Measurements from ENCODE around the gene KCNMB2.
A peak's percentile ranks its signal among the peaks of the same experiment; 100 is the strongest.
"Not testable (repeated sequence)": the region's sequence is repeated elsewhere in the genome, so short reads cannot be mapped to it uniquely, and the experiment has no call there.

The KCNMB2 gene

DNA sequence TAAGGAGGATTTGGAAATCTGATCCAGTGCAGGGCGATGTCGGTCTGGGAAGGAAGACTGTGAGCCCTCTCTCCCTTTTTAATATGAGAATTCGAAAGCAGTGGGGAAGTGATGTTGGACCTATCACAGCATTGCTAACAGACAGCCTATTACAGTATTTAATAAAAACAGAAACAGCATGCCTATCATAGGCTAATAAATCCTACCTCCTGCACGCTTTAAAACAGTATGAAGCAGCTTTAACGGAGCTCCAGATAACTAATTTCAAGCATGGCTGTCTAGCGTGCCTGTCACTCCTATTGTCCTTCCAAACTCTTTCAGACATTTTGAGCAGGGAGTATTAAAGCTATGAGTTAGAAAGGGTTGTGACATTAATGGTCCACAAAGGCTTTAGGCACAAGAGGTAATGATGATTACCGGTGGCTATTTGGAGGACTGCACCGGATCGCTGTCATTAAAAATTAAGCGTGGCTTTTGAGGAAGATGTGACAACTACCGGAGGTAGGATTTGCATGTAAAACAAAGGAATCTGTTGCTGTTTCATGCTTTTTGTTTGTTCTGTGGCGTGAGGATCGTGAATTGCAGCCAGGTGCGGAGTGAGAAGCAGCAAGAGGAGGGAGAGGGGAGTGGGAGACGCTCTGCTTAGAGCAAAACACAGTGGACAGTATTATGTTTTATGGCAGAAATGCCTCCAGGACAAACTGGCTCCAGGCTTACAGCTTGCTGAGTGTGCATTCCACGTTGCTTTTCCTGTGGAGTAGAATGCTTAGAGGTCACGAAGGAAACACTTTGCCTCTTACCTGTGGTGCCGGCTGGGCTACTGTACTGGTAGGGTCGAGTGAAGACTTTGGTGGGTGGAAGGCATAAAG lies at the start of gene KCNMB2:
TSS of gene KCNMB2 (plus strand) at position 226 of the 869 bp plus-strand sequence.
- no peak for DNase-seq

DNA sequence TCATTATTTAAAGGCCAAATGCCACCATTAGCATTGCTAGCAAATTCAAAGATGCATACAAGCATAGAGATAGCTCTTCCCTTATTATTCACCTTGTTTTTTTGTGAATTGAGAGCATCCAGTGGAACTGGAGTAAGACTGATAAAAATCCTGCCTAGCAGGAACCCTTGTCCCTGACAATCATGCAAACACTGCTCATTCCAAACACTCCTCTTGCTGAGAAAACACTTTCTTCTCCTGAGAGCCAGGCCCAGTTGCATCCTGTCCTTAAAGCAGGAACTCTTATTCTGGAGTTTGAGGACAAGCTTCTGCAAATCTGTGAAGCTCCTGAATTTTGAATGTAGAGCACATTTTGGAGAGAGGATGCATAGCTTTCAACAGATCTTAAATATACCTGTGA lies 49.3 kb upstream of the KCNMB2 start:
- DNase-seq = no peak

DNA sequence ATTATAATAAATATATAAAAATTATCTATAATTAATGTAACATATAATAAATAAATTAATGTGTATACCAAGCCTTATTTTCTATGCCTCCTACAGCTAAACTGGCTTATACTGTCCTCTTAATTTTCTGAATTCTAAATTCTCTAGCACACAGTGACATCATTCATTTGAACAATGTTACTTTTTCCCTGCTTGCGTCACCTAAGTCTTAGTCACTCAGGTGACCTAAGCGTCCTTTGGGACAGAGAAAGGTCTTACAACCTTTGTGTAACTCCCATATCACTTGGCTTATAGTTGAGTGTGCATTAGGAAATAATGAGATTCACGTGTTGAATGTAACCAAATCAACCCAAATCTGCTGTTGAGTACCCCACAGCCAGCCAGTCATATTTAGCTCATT lies 48.5 kb upstream of the KCNMB2 start:
- DNase-seq = no peak

DNA sequence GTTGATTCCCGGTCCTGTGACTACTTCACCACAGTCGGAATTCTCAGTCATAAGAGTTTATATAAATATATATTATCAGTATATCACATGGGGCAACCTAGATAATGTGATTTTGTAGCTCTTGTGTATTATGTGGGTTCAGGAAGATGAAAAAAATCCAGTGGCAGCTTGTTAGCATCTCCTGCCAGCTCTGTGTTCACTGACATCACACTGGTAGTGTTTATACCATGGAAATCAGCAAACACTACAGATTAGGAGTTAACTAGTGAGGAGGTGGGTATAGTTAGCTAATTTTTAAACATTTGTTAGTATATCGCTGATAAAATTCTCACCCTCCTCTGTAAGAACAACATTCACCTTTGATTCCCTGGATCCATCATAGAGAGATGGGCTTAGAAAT lies 44.5 kb upstream of the KCNMB2 start:
- DNase-seq = no peak

DNA sequence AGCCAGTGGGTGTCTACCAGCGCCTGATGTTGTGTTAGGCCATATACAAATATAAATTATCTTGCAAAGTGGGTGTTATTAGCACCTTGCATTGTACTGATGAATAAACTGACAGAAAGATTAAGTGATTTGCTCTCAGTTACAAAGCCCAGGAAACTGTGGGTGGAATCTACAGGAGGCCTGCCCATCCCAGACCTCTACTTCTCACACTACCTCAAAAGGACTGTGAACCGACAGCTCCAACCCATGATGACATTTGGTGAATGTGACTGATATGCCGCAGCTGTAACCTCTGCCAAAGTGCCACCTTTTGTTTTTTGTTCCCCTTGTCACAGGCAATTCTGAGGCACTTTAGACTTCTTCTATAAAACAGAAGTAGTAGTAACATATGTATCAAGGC lies 43.7 kb upstream of the KCNMB2 start:
- no peak for DNase-seq

DNA sequence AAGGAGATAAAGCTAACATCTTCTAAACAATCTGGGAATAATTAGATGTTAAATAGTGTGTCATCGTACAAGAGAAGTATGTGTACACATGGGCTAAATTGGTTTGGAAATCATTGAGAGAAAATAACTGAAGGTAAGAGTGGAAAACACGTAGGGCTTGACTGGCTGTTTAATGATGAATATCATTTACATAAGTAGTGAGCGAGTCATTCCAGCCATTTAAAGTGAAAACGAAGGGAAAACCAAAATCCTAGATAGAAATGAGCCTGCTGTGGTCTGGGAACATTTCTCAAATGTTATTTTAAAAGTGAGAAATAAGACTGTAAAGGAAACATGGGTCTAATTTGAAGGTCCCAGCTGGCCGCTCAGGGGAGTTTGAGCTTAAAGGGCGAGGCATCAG lies 41.9 kb upstream of the KCNMB2 start:
- DNase-seq = no peak

DNA sequence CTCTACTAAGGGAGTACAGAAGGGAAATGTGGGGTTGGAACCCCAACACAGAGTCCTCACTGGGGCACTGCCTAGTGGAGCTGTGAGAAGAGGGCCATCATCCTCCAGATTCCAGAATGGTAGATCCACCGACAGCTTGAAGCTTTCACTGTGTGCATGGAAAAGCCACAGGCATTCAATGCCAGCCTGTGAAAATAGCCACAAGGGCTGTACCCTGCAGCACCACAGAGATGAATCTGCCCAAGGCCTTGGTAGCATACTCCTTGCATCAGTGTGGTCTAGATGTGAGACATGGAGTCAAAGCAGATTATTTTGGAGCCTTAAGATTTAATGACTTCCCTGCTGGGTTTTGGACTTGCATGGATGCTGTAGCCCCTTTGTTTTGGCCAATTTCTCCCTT lies 39.3 kb upstream of the KCNMB2 start:
- DNase-seq = no peak

DNA sequence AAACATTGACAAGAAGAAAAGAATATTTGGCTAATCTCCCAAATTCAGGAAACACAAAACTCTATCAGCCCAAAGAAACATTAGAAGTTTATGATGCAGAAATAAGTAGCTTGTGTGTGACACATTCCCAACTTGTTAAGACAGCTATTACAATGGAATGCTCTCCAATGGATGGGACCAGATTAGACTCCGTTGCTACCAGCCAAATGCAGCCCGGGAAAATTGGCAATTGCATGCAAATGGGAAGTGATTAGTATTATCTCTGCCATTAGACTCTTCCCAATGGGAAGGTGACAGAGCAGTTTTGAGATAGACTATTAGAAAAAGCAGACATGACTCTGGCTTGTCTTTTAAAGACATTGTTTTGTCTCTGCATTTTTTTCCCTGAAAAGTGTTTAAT lies 37.4 kb upstream of the KCNMB2 start:
- no peak for DNase-seq

DNA sequence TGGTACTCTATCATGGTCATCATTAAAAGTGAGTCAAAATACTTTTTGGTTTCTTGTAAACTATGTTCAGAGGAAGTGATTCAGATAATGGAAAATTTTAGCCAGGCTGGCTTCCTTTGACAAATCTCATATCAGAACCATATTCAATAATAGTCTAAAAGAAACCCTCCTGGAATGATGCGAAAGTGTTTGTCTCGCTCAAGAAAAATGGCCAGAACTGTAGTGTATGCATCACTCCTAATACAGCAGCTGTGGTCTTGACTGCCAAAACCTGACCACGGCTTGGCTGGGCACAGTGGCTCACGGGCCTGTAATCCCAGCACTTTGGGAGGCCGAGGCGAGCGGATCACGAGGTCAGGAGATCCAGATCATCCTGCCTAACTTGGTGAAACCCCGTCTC lies 35.6 kb upstream of the KCNMB2 start:
- DNase-seq = no peak

DNA sequence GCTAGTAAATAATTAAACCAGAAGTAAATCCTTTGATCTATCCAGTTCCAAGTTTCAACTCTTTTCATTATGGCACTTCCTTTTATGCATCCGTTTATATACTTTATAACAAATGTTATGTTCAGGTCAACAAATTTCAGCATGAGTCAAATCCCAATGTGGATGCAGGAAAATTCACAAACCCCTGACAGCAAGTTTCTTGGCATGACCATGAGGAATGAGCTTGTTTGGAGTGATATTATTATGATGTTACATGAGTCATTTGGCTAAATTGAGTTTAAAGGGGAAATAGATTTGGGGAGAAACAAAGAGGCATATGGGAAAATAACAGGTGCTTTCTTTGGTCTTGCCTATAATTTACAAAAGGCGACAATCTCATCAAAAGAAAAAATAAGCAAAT lies 32.1 kb upstream of the KCNMB2 start:
- no peak for DNase-seq

DNA sequence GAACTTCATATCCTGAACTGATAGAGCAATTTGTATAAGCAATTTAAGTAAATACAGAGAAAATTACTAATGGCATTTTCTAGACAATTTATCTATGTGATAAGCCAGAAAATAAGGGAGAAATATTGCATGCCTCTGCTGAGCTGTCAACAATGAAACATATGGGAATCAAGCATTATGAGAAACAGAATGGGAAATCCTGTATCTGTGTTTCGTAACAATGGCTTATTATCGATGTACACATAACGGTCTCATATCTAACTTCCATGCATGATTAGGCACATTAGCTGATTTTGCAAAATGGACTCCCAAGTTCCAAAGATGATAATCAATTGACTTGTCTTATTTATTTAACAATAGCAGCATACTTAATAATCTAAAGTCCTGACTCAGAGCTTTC lies 30.4 kb upstream of the KCNMB2 start:
- no peak for DNase-seq

DNA sequence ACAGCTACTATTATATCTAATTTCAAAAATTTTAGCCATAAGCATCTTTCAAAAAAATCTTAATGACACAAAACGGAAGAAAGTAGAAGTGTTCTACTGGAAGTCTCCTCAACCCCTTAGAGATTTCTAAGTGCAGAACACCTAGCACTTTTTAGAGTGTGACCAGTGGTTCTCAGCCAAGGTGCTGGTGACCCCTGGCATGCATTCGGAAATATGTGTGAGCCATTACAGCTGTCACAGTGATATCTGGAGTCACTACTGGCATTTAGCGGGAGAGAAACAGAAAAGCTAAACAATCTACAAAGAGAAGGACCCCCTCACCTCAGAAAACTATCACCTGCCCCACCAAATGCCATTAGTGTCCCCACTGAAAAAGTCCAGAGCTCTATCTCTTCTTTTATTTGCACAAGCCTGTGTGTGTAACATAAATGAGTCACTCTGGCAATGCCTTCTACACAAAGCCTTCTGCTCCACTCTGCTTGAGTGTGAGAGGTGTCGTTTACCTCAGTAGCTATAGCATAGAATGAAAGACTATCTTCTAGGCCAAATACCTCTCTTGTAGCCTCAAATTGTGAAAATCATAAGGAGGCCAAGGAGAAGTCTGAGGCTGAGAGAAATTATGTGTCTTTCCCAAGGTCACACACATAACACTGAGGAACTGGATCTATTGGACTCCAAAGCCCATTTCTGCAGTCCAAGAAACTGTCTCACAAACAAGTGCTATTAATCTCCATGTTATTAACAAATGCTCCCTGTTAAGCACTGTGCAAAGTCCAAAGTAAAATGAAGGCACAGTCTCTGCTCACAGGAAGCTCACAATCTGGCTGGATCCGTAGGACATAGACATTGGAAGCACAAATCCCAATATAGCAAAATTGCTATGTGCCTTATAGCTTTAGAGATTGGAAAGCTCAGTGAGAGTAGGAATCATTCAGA lies 28.5 kb upstream of the KCNMB2 start:
- DNase-seq = no peak

DNA sequence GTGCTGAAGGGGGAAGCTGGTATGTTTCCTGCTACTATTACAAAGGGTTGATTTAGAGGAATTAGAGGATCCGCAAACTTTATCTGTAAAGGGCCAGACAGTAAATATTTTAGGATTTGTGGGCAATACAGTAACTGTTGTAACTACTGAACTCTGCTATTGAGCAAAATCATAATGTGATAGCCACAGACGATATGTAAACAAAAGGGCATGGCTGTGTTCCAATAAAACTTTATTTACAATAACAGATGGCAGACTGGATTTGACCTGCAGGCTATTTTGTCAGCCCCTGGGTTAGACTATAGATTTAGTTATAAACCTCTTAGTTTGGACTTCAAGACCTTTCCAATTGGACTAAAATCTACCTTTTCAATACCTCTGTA lies 27.8 kb upstream of the KCNMB2 start:
- no peak for DNase-seq

DNA sequence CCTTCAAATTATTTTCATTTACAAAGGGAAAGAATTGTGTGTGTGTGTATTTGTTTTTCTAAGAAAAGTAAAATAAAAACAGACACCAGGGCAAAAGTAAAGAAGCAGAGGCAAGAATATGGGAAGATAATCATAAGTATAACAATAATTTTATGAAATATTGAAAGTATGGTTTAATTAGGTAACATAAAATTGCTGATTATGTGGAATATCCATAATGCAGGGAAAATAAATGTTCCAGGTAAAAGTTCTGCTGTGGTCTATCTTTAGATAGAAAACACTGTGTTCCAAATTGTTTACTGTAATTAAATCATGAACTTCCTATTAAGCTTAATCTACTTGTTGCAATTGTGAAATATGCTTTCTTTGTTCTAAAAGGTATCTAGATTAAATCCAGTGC lies 25.7 kb upstream of the KCNMB2 start:
- no peak for DNase-seq

DNA sequence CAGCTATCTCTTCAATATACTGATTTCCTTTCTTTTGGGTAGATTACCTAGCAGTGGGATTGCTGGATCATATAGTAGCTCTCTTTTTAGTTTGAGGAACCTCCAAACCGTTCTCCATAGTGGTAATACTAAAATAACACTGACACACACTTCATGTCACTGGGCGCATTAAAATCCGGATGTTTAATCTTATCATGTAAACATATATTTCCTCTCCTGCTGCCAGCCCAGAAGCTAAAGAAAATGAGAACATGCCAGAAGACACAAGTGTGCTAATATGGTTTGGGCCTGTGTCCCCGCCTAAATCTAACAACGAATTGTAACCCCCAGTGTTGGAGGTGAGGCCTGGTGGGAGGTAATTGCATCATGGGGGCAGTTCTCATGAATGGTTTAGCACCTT lies 23.6 kb upstream of the KCNMB2 start:
- DNase-seq = no peak

DNA sequence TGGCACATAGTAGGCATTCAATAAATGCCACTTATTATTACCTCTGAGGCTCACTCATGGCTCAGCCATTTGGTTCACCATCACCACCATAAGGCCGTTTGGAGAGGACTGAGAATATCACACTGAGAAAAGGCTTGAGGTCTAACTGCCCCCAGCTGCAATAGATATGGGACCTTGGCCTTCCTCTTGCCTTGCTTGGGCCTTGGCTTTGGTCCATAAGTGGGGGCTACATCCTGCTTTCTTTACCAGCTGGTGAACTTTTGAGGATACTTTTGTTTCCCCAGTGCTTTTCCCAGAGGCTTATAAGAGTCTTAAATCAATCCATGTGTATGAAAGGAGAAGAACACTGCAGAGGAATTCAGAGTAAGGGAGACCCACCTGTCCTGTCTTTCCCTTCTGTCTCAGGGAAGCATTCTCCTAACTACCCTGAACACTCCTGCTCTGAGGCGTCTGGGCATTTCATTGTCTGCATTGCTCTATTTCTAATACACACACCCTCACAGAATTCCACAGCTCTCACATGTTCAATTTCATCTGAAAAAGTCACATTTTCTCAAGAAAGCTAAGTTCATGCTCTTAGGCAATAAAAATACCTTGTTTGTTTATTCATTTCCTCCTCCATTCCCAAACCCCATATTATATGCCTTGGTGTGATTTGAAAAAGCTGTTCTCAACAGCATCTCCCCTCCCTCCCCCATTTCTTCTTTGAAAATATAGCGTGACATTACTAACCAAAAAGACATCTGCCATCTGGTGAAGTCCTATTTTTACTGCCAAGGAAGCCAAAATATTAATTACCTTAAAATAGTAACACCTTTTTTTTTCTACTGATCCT lies 22.5 kb upstream of the KCNMB2 start:
- DNase-seq = no peak

DNA sequence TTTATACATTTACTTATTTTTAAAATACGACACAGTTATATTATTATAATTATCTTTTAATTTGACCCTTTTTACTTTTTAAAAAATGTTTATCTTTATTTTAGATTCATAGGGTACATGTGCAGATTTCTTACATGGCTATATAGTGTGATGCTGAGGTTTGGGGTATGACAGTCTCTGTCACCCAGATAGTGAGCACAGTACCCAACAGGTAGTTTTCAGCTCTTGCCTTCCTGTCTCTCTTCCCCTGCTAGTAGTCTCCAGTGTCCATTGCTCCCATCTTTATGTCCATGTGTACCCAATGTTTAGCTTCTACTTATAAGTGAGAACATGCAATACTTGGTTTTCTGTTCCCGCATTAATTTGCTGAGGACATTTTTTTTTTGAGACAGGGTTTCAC lies 21.8 kb upstream of the KCNMB2 start:
- no peak for DNase-seq

DNA sequence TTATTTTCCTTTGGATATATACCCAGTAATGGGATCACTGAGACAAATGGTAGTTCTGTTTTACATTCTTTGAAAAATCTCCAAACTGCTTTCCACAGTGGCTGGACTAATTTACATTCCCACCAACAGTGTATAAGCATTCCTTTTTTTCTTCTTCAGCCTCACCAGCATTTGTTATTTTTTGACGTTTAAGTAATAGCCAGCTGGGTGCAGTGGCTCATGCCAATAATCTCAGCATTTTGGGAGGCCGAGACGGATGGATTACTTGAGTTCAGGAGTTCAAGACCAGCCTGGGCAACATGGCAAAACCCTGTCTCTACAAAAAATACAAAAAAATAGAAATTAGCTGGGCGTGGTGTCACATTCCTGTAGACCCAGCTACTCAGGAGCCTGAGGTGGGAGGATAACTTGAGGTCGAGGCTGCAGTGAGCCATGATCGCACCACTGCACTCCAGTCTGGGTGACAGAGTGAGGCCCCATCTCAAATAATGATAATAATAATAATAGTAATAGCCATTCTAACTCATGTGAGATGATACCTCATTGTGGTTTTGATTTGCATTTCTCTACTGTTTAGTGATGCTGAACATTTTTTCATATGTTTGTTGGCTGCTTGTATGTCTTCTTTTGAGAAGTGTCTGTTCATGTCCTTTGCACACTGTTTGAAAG lies 21.0 kb upstream of the KCNMB2 start:
- not testable (repeated sequence) for DNase-seq

DNA sequence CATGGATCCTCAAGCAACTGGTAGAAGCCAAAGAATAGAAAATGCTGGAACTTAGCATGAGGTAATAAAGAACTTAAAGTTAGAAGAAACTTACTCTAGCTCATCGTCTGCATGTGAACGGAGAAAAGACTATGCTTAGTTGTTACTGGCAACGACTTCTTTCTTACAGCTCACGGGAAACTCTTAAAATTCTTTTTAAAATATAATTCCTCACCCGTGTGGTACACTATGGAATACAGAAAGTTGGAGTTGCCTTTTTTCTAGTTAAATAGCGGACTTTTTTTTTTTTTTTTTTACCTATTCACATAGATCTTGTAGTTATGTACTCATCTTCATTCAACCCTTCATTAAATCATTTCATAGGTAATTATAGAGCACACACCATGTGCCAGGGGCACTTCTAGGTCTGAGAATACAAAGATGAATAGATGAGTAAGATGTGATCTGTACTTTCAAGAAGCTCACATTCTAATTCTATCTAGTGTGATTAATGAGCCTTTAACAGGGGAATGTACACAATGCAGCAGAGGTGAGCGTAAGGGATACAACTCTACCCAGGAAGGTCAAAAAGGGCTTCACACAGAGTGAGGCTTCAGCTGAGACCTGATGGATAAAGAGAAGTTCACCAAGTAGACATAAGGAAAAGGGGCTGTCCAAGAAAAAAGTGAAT lies 18.4 kb upstream of the KCNMB2 start:
- no peak for DNase-seq

DNA sequence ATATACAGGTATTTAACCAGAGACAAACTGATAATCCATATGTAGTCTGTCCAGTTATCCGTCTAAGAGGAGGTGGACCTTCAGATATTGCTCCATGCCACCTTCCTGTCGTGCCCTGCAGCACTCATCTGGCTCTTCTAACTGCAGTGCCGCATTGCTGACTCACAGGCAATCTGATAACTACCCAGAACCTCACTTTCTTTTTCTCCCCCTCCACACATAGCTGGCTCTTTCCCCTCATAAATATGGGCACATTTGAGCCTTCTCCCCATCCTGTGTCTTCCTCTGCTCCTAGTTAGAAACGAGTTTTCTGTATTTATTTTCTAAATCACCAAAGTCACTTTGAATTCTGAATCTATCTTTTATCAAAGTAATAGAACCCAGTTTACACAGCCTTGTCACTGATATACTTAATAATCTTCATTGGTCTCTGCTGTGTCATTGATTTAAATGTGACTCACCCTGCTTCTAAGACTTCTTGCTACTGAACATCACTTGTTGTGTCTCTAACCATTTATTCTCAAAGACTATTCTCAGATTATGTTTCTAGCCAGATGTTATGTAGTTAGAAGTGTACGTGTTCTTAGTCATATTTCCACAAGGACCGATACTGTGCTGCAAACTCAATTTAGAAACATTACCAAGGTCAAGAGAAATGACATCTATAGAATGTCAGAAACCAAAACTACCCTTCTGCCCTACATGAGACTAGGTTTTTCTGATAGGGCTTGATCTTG lies 17.4 kb upstream of the KCNMB2 start:
- peak; percentile 1 for DNase-seq

DNA sequence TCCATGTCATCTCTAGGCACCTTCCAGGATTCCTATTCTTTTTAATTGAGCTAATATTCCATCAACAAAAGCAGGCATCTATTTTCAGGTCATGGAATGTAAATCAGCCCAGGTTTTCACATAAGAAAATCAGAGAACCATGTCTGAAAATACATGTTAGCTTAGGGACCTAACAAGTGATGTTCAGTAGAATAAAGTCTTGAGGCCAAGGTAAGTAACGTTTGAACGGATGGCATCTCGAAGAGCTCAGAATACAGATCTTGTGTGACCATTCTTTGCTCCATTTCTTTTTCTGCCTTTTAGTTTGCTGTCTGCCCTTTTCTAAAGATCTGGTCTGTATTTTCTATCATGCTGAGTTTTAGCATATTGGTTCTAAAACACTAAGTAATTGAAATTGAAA lies 16.5 kb upstream of the KCNMB2 start:
- no peak for DNase-seq

Measured in activated CD4-positive, alpha-beta T cell treated with anti-CD3 and anti-CD28 coated beads, Interleukin-10, Interleukin-2, amounts not matched to agents 100 ng/mL and 50 ng/mL, durations not matched to agents 16 hours and 8 hours (primary cell).